Measurements from ENCODE around the gene TPM2.

Gene TPM2

DNA sequence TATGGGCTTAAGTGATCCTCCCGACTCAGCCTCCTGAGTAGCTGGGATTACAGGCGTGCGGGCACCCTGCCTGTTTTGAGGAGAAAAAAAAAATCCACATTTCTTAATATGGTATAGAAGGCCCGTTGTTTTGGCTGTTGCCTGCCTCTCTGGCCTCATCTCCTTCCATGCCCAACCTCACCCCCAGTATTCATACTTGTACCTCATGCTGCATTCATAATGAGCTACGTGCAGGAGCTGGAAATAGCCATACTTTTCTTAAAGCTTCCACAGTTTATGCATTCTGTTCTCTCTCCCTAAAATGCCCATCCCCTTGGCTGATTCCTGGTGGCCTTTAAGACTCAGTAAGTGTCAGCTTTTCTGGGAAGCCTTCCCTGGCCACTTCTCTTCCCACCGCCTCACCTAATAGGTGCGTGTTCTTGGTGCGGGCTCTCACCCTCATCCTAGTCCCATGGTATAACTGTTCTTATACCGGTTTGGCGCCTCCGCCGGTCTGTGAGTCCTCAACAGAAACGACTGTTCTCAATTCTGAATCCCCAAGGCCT, 2.1 kb upstream of the TPM2 start:
- DNase-seq = no peak

DNA sequence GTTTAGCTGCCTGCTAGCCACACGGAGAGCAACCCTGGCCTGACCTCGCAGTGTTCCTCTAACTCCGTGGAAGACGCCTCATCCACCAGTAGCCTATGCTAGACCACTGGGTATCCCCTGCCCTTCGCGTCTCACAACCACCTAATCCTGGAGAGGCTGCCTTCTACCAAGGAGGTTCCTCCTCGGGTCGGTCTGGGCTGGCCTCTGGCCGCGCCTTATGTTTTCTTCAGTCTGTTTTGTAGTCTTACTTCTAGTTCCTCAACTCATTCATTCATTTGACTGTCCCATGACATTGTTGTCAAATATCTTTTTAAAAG, 1.6 kb upstream of the TPM2 start:
- no peak for DNase-seq

DNA sequence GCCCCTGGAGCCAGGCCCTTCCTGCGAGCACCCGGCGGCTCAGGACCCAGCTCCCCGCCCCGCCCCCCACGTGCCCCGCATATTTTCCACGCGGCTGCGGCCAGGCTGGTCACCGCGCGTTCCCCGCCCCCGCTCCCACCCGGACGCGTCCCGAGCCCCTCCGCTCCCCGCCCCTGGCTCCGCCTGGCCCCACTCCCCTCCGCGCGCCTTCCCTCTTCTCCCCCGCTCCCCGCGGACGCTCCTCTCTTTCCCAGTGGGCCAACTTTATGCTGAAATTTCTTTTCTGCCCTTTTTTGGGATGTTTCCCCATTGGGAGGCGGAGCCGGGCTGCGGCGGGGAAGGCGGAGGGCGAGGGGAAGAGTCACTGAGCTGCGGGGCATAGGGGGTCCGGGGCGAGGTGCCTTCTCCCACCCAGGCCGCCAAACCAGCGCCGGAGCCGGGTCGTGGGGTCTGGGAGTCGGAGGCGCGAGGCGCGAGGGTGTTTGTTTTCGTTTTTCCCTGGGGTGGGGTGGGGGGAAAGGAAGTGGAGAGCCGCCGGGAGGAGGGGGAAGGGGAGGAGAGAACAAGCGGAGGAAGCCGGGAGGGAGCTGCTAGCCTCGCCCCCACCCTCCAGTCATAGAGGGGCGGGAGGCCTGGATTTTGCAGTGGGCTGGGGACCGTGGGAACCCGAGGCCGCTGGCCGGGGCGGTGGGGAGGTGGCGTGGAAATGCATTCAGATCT, 1.0 kb upstream of the TPM2 start:
- DNase-seq = no peak

DNA sequence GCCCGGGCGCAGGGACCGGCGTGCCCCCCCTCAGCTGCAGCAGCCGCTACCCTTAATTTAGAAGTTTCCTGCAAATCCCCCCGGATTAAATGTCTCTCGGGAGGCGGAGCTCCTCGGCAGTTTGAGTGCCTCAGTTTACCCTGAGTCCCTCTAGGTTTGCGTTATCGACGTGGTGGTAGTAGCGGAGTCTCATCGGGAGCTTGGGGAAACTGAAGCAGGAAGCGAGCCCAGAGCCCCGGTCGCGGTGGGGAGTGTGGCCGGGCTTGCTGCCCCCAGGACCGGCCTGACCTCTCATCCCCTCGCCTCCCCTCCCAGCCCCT, 529 bp upstream of the TPM2 start:
- no peak for DNase-seq

DNA sequence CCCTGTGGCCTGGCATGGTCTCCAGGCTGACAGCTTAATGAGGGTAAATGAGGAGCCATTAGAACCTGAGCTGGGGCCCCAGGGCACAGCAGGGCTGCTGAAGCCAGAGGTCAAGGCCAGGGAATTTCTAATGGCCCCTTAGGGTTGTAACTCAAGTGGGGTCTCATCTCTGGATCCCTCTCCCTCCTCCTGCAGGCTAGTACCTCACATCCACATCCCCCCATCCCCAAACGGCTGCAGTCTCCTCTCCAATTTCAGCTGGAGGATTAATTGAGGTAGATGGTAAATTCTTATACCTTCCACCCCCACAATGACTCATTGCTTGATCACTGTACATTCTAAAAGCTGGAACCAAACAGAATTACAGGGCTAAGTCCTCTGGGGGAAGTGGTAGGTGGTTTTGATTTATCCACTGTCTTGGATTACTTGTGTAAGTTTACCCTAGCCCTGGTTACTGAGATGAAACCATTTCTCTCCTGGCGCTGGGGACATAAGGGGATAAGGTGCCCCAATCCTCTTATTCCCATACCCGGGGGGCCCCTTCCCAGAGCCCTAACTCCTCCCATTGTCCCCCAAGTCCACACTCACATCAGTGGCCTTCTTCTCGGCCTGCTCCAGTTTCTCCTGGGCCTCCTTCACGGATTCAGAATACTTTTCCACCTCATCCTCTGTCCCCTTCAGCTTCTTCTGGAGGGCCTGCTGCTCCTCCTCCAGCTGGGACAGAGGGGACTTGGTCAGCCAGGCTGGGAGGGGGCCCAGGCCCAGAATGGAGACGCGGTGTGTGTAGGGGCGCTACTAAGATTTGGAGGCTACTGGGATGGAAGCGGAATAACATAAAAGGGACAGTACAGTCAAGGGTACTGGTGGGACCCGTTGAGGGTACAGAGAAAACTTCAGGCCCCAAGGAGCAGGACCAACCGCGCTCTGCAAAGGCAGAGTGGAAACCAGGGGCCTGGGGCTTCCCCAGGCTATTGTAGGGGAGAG, 875 bp downstream of the TPM2 start:
- no peak for DNase-seq

DNA sequence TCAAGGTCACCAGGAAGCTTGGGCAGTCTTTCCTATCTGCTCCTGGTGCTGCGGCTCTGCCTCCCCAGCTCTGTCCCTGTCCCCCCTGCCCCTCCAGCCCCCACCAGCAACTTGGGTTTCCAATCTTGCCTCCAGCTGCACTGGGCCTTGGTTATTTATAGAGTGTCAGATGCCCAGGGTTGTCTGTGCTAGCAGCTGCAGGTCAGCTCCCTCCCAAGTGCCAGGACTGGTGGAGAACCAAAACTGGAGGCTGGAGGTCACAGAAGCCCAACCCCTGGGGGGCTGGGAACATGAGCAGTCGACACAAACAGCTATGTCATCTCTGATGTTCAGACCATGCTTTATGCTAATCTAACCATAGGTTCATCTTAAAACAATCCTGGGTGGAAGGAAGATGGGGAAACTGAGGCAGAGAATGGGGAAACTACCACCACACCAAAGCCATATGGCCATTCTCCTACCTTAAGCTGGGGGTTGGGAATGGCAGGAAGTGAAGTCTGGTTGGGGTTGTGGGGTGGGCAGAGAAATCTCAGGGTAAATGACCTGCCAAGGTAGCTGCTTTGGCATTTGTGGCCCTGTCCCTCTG, 1.7 kb downstream of the TPM2 start:
- DNase-seq = no peak

DNA sequence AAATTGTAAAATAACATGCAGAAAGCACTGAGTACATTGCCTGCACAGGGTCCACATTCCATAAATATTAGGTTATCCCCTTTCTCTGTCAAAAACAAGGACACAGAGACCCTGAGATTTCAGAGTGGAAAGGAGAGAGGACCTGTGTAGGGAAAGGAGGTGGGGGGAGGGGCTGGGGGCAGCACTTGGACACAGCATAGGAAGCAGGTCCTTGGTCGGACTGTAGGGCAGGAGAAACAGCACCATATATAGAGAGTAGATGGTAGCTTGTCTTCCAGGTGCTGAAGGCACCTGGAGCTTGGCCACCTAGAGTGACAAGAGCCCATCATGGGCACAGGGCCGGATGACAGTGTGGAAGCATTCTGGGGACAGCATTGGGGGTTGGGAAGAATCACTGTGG, 2.4 kb downstream of the TPM2 start:
- DNase-seq = no peak

DNA sequence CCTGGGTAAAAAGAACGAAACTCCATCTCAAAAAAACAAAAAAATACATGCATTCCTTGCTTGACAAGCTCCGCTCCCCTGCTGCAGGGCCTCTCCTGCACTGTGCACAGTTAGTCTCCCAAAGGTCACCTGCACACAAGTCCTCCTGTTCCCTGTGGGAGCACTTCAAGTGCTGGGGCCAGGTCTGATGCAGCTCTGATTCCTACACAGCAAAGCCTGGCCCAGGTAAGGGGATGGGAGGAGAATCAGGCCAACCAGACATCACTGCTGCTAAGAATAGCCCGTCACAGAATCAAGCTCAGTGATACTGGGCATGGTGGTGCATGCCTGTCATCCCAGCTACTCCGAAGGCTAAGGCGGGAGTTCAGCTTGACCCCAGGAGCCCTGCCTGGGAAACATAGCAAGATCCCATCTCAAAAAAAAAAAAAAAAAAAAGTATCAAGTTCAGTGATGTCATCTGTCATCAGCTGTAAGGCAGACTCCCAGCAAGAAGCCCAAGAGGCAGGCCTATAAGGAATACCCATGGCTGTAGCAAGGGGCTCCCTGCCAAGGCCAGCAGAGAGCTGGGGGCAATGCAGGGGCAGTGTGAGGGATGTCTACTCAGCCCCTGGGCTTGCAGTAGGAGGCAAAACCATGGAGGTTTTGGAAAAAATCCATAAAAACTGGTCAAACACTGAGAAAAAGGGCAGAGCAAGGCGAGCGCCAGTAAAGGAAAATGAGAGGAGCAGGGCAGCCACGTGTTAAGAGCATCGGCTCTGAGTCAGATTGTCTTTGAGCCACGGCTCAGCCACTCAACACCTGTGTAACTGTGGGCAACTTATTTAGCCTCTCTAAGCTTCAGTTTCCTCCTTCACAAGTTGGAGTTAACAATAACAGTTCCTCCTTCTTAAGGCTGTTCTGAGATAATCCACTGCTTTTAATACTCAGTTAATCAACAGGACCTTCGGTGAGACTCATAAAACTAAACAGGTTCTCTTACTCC, 3.2 kb downstream of the TPM2 start:
- no peak for DNase-seq

DNA sequence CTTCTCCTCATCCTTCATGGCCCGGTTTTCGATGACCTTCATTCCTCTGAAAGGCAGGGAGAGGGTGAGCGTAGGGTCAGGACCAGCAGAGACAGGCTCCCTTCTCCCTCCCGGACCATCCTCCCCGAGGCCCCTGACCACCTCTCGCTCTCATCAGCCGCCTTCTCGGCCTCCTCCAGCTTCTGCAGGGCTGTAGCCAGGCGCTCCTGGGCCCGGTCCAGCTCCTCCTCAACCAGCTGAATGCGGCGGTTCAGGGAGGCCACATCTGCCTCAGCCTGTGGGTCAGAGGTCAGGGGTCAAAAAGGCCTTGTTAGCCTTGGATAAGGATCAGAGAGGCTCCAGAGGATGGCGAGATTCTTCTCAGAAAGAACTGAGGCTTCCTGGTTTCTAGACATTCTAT, 4.2 kb downstream of the TPM2 start:
- DNase-seq = no peak

DNA sequence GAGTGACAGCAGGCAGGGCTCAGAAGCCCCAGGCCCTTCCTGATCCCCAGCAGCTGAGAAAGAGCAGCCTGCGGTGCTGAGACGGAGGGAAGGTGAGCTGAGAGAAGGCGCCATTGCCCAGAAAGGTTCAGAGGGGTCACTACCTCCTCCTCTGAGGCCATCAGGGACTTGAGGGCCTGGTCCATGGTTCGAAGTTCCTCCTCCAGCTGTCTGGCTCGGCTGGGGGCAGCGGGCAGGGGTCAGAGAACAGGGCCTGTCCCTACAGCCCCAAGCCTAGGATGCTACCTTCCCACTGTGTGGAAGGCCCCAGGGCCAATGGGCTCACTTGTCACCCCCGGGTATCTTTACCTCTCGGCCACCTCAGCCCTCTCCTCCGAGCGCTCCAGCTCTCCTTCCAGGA, 4.8 kb downstream of the TPM2 start:
- DNase-seq = no peak

DNA sequence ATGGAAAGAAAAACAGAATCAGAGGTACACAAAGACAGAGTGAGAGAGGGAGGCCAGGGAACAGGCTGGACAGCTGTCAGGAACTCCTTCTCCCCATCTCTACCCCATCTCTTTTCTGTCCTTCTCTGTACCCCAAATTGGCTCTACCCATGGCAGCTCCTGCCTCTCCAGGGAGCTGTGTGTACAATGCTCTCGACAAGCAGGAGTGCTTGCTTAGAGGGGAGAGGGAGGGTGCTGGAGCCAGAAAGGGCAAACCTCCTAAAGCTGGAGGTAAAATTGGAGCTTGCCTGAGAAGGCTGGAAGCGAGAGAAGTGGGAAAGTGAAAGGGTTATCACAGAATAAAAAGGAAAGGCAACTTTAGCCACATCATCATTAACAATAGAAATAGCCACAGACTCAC, 6.4 kb downstream of the TPM2 start:
- no peak for DNase-seq

DNA sequence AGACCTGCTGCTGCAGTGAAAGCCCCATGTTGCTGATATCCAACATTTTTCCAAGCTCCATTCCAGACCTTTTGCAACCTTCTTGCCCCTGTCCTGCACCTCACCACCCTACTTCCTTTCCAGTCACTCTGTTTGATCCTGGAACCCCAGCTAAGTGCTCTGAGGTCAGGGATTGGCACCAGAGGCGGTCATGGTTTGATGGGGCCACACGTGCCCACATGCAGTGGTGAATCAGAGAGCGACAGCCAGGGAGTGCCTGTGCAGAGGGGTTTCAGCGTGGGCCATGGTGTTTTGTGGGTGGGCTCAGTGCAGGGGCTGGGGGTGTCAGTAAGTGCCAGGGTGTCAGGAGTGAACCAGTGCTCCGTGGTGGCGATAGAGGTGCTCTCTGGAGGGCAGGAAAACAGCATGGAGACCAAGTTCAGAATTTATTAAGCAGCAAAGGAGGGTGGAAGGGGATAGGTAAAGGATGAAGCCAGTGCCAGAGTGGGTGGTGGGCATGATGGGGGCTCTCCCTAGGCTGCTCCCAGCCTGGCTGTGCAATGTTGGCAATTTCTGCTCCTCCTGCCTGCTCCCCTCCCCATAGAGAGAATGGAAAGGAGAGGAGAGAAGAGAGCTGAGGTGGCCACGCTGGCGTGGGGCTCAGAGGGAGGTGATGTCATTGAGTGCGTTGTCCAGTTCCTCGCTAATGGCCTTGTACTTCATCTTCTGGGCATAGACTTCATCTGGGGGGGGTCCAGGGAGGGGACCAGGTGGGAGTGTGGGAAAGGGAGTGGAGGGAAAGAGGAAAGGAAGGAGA, 7.0 kb downstream of the TPM2 start:
- DNase-seq = no peak

DNA sequence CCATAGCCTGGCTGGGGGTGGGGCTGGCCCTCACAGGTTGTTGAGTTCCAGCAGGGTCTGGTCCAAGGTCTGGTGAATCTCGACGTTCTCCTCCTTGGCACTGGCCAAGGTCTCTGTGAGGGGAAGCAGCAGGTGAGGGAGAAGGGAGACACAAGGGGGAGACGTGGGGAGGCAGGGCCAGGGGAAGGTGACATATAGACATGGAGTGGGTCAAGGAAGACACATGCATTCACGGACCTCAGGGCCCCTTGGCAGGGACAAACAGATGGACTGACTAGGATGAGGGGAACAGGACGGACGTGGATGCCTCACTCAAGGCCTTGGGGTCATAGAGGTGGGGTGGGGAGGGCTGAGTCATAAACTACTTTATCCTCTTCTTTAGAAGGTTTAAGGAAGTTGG, 7.7 kb downstream of the TPM2 start:
- DNase-seq = no peak

DNA sequence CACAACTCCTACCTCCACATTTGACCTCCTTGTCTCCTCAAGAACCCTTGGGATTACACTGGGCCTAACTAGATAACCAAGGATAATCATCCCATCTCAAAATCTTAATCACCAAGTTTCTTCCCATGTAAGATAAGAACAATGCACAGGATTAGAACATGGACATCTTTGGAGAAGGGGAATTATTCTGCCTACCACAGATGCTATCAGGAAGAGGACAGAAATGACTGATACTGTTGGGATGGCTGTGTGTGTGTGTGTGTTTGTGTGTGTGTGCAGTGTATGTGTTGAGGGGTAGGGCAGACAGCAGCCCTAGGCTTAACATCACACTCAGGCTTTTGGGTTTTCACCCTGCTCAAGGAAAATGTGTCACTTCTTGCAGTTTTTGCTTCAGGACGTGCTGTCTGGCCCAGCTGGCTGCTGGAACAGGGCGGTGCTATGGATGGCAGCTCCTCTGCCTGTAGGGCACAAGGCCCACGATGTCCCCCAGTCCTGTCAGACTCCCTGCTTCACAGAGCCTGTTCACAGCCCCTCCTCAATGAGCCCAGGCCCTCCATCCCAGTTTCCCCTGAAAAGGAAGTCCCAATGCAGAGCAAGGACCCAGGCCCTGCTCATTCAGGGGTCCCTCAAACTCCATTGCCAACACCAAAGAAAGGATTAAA, 8.3 kb downstream of the TPM2 start:
- no peak for DNase-seq

DNA sequence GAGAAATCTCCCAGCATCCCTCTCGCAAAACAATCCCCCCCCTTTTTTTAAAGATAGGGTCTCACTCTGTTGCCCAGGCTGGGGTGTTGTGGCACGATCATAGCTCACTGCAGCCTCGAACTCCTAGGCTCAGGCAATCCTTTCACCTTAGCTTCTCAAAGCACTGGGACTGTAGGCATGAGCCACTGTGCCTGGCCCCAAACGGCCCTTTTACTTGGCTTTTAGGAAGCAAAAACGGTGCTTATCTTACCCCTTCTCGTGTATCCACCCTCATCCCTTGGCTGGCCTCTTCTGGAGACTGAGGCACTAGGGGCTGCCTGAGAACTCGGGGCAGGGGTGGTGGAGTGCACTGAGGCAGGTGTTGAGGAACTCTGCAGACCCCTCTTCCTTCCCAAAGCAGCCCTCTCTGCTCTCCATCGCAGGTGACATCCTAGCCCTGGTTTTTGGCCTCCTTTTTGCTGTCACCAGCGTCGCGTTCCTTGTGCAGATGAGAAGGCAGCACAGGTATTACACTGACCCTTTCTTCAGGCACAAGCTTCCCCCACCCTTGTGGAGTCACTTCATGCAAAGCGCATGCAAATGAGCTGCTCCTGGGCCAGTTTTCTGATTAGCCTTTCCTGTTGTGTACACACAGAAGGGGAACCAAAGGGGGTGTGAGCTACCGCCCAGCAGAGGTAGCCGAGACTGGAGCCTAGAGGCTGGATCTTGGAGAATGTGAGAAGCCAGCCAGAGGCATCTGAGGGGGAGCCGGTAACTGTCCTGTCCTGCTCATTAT, 9.2 kb downstream of the TPM2 start:
- DNase-seq = no peak

DNA sequence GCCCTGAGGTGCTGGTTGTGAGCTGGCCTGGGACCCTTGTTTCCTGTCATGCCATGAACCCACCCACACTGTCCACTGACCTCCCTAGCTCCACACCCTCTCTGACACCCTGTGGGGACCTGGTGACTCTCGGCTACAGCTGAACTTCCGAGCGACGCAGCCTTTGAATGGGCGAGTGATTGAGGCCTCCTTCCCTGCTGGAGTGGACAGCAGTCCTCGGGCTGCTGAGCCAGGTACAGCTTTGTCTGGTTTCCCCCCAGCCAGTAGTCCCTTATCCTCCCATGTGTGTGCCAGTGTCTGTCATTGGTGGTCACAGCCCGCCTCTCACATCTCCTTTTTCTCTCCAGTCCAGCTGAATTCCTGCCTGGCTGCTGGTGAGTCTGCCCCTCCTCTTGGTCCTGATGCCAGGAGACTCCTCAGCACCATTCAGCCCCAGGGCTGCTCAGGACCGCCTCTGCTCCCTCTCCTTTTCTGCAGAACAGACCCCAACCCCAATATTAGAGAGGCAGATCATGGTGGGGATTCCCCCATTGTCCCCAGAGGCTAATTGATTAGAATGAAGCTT, 9.9 kb downstream of the TPM2 start:
- DNase-seq = no peak

DNA sequence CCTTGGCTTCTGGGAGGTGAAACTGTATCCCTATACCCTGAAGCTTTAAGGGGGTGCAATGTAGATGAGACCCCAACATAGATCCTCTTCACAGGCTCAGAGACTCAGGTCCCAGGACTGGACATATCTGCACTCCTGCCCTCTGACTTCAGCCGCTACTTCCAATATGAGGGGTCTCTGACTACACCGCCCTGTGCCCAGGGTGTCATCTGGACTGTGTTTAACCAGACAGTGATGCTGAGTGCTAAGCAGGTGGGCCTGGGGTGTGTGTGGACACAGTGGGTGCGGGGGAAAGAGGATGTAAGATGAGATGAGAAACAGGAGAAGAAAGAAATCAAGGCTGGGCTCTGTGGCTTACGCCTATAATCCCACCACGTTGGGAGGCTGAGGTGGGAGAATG, 10.6 kb downstream of the TPM2 start:
- DNase-seq = no peak

DNA sequence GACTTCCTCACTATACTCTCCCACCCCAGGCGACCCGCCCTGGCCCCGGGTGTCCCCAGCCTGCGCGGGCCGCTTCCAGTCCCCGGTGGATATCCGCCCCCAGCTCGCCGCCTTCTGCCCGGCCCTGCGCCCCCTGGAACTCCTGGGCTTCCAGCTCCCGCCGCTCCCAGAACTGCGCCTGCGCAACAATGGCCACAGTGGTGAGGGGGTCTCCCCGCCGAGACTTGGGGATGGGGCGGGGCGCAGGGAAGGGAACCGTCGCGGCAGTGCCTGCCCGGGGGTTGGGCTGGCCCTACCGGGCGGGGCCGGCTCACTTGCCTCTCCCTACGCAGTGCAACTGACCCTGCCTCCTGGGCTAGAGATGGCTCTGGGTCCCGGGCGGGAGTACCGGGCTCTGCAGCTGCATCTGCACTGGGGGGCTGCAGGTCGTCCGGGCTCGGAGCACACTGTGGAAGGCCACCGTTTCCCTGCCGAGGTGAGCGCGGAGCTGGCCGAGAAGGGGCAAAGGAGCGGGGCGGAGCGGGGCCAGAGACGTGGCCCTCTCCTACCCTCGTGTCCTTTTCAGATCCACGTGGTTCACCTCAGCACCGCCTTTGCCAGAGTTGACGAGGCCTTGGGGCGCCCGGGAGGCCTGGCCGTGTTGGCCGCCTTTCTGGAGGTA, 13.9 kb downstream of the TPM2 start:
- DNase-seq = no peak

DNA sequence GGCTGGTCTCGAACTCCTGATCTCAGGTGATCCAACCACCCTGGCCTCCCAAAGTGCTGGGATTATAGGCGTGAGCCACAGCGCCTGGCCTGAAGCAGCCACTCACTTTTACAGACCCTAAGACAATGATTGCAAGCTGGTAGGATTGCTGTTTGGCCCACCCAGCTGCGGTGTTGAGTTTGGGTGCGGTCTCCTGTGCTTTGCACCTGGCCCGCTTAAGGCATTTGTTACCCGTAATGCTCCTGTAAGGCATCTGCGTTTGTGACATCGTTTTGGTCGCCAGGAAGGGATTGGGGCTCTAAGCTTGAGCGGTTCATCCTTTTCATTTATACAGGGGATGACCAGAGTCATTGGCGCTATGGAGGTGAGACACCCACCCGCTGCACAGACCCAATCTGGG, 14.5 kb downstream of the TPM2 start:
- no peak for DNase-seq

DNA sequence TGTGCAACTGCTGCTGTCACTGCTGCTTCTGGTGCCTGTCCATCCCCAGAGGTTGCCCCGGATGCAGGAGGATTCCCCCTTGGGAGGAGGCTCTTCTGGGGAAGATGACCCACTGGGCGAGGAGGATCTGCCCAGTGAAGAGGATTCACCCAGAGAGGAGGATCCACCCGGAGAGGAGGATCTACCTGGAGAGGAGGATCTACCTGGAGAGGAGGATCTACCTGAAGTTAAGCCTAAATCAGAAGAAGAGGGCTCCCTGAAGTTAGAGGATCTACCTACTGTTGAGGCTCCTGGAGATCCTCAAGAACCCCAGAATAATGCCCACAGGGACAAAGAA, 15.7 kb downstream of the TPM2 start:
- no peak for DNase-seq
